ENCODE measurements around the gene FAM50A. TPM values are rescaled to one million over a fixed set of nuclear protein-coding genes. Genes with fewer than 3 reads are reported as not detected.
A peak's percentile ranks its signal among the peaks of the same experiment; 100 is the strongest.

Gene FAM50A
- total and polyA plus RNA-seq, 2 donors (not counting 1 experiment from before 2014, with no cell fraction given): 44.5 to 79.8 TPM

- Histone ChIP-seq H3K4me2 (replicated peaks; ENCODE audit: low read depth, low read length, poor library complexity, severe bottlenecking) (no peak overlapping the region), H3K4me1 (ENCODE audit: control insufficient read depth in 2 of 2, insufficient read depth in 2 of 2, low read length in 2 of 2) (peaks cover 11 to 27% of the 10 kb centered on the region in 2 donors), H2AFZ (ENCODE audit: insufficient read depth, low read depth, low read length, poor library complexity, severe bottlenecking) (no peak overlapping the region), H4K20me1 (ENCODE audit: control insufficient read depth, insufficient read depth, low read length, poor library complexity, severe bottlenecking) (no peaks in the 10 kb centered on the region), H3K36me3 (replicated peaks in 1 of 2; ENCODE audit: control extremely low read depth in 1 of 2, control insufficient read depth in 1 of 2, extremely low read depth in 1 of 2, insufficient read depth in 2 of 2, low read length in 1 of 2) (peaks cover 0 to 8% of the 10 kb centered on the region in 2 experiments), H3K27ac (ENCODE audit: low read length in 2 of 2) (no peak overlapping the region), H3K9ac (ENCODE audit: low read length) (no peak overlapping the region), H3K9me3 (ENCODE audit: control extremely low read depth in 1 of 3, control insufficient read depth in 2 of 3, insufficient read depth in 1 of 3, low read length in 2 of 3) (no peaks in the 10 kb centered on the region), H3K4me3 (ENCODE audit: control extremely low read depth in 1 of 5, extremely low read depth in 1 of 5, insufficient read depth in 1 of 5, low read depth in 2 of 5, low read length in 4 of 5) (no peak overlapping the region), H3K79me2 (ENCODE audit: control insufficient read depth, insufficient read depth, low read length) (peaks cover 15% of the 10 kb centered on the region), H3K27me3 (replicated peaks in 1 of 4; ENCODE audit: control extremely low read depth in 1 of 4, control insufficient read depth in 3 of 4, insufficient read depth in 4 of 4, low read length in 3 of 4) (no peaks in the 10 kb centered on the region)
- WGBS (ENCODE audit: insufficient coverage): no CpG with 5 or more reads among the region's 5 CpGs
- ChIA-PET POLR2A (no interaction called here), CTCF (interaction anchor here (0.9 to 1.4 kb wide), 2 partner anchors 29 to 83 kb away, joined by 3 to 6 read pairs; partner anchors contain the start of gene RPL10)
- peak overlapping the region; percentile 60 for H3K27ac Mint-ChIP-seq
- H3K4me3 Mint-ChIP-seq: peak overlapping the region; percentile 38
- TF ChIP-seq, protein P1, sequence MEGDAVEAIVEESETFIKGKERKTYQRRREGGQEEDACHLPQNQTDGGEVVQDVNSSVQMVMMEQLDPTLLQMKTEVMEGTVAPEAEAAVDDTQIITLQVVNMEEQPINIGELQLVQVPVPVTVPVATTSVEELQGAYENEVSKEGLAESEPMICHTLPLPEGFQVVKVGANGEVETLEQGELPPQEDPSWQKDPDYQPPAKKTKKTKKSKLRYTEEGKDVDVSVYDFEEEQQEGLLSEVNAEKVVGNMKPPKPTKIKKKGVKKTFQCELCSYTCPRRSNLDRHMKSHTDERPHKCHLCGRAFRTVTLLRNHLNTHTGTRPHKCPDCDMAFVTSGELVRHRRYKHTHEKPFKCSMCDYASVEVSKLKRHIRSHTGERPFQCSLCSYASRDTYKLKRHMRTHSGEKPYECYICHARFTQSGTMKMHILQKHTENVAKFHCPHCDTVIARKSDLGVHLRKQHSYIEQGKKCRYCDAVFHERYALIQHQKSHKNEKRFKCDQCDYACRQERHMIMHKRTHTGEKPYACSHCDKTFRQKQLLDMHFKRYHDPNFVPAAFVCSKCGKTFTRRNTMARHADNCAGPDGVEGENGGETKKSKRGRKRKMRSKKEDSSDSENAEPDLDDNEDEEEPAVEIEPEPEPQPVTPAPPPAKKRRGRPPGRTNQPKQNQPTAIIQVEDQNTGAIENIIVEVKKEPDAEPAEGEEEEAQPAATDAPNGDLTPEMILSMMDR (IDR thresholded peaks at IDR 0.05): no peak
- no peak for TF ChIP-seq EZH2 (IDR thresholded peaks at IDR 0.05; ENCODE audit: borderline replicate concordance, insufficient read depth, low read depth, low read length, poor library complexity, severe bottlenecking)
- DNase-seq (no peak), ATAC-seq (ENCODE audit: low read depth) (no peak)
- H3K4me1 Mint-ChIP-seq: peaks cover 19% of the 10 kb centered on the region
- no peaks in the 10 kb centered on the region for H3K9me3 Mint-ChIP-seq (ENCODE audit: insufficient read depth)
- no peaks in the 10 kb centered on the region for H3K27me3 Mint-ChIP-seq
- intact Hi-C loops (cut with micrococcal nuclease): no loop called here
Measured at GRCh38 chrX:154481195-154481594, 37.3 kb downstream of the FAM50A start.

GRCh38 chrX:154481911-154482601 lies 38.1 kb downstream of the FAM50A start:
- POLR2A ChIA-PET: no interaction called here
- Histone ChIP-seq H3K9me3 (ENCODE audit: control extremely low read depth in 1 of 3, control insufficient read depth in 2 of 3, insufficient read depth in 1 of 3, low read length in 2 of 3) (no peaks in the 10 kb centered on the region), H3K36me3 (replicated peaks in 1 of 2; ENCODE audit: control extremely low read depth in 1 of 2, control insufficient read depth in 1 of 2, extremely low read depth in 1 of 2, insufficient read depth in 2 of 2, low read length in 1 of 2) (peaks cover 0 to 8% of the 10 kb centered on the region in 2 experiments), H3K4me3 (ENCODE audit: control extremely low read depth in 1 of 5, extremely low read depth in 1 of 5, insufficient read depth in 1 of 5, low read depth in 2 of 5, low read length in 4 of 5) (no peak overlapping the region), H3K27ac (ENCODE audit: low read length in 2 of 2) (no peak overlapping the region), H3K4me1 (ENCODE audit: control insufficient read depth in 2 of 2, insufficient read depth in 2 of 2, low read length in 2 of 2) (peaks cover 11 to 31% of the 10 kb centered on the region in 2 donors), H4K20me1 (ENCODE audit: control insufficient read depth, insufficient read depth, low read length, poor library complexity, severe bottlenecking) (no peaks in the 10 kb centered on the region), H2AFZ (ENCODE audit: insufficient read depth, low read depth, low read length, poor library complexity, severe bottlenecking) (no peak overlapping the region), H3K27me3 (replicated peaks in 1 of 4; ENCODE audit: control extremely low read depth in 1 of 4, control insufficient read depth in 3 of 4, insufficient read depth in 4 of 4, low read length in 3 of 4) (no peaks in the 10 kb centered on the region), H3K79me2 (ENCODE audit: control insufficient read depth, insufficient read depth, low read length) (peaks cover 15% of the 10 kb centered on the region), H3K9ac (ENCODE audit: low read length) (no peak overlapping the region), H3K4me2 (replicated peaks; ENCODE audit: low read depth, low read length, poor library complexity, severe bottlenecking) (no peak overlapping the region)
- Mint-ChIP-seq H3K27me3 (no peaks in the 10 kb centered on the region), H3K4me1 (peaks cover 21% of the 10 kb centered on the region), H3K4me3 (no peak overlapping the region), H3K9me3 (ENCODE audit: insufficient read depth) (no peaks in the 10 kb centered on the region), H3K27ac (no peak overlapping the region)
- WGBS (ENCODE audit: insufficient coverage): 93% methylated on average over 8 of the region's 14 CpGs
- intact Hi-C loops (cut with micrococcal nuclease): no loop called here
- CTCF ChIA-PET: interaction anchor here (1.4 kb wide), 1 partner anchor 83 kb away, joined by 6 read pairs; the partner anchor contains the start of gene RPL10
- no peak for ATAC-seq (ENCODE audit: low read depth)
- DNase-seq: no peak
- TF ChIP-seq, protein P1 (IDR thresholded peaks at IDR 0.05): no peak
- no peak for TF ChIP-seq EZH2 (IDR thresholded peaks at IDR 0.05; ENCODE audit: borderline replicate concordance, insufficient read depth, low read depth, low read length, poor library complexity, severe bottlenecking)

Measured in B cell (primary cell).